GM12892 (cell line): ENCODE measurements around the gene PAM16.

Experiments
- POLR2A ChIP-seq: IDR thresholded peaks from 2 replicates; pipeline ENCODE4 v1.6.1; 2011; ENCODE audit warnings: low read depth, low read length, control low read depth
- POLR2AphosphoS5 ChIP-seq: IDR thresholded peaks from 2 replicates; pipeline ENCODE4 v1.6.1; 2011; ENCODE audit warnings: low read depth, low read length, control low read depth
- TAF1 ChIP-seq: IDR thresholded peaks from 2 replicates; pipeline ENCODE4 v1.6.1; 2011; ENCODE audit warnings: low read depth, mild to moderate bottlenecking, control low read depth, low read length, borderline replicate concordance

DNA sequence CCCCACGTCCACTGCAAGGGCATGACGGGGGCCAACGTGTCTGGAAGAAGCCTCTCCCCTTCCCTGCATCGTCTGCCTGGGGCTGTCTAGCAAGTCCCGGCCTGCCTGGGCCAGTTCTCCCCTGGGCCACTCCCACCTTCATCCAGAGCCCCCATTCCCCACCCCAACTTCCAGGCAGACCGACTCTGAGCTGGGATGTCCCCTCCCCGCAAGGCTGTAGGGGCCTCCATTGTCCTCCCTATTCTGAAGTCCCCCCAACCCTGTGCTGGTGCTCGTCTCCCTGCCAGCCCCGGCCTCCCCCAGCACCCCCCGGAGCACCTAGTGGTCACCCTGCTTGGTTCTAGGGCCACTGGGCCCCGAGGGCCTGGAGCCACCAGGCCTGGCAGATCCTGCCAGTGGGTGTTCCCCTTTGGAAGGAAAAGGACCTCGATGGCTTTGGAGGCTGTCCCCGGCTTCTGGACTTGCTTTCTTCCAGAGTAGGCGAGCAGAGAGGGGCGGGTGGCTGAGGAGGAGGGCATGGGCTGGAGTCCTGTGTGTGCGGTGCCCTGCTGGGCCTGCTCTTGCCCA is 30.5 kb downstream of the PAM16 start:
- TF ChIP-seq POLR2A (no peak), TAF1 (no peak), POLR2AphosphoS5 (no peak)
